PC-3 (cell line): ENCODE measurements around the gene PCDH19. TPM values are rescaled to one million over a fixed set of nuclear protein-coding genes. Genes with fewer than 3 reads are reported as not detected.

Source experiments
- ATAC-seq: fragments of 200-7000 bp; cut with Tn5 transposase; 2 replicates; pipeline ENCODE4 v1.9.1; 2020; ENCODE audit warnings: mild to moderate bottlenecking, moderate library complexity
- BruUV-seq: library from RNA; stranded (reverse); fragments of 400-500 nt; replicated peaks from 2 replicates; lab custom pipeline; 2021; lab: Mats Ljungman, UMichigan
- CTCF ChIA-PET: fragments of 300-600 bp; sonication (Branson Sonifier 250); formaldehyde crosslinking; loops from one replicate; lab custom pipeline; 2022; ENCODE audit warnings: antibody characterized with exemption; lab: Charles Lee
- POLR2A ChIA-PET: fragments of 300-600 bp; sonication (Branson Sonifier 250); formaldehyde crosslinking; loops from one replicate; lab custom pipeline; 2022; ENCODE audit warnings: antibody characterized with exemption; ENCODE audit not compliant: unreplicated experiment; lab: Charles Lee
- DNase-seq: peaks from one replicate; pipeline ENCODE4 v3.0.0-alpha.2; 2015
- H2AFZ ChIP-seq: fragments of 300-600 bp; sonication (generic); 2 replicates; pipeline ENCODE4 v1.6.0; 2016; ENCODE audit warnings: antibody characterized with exemption, low read length
- H3F3A ChIP-seq: fragments of 300-600 bp; sonication (generic); one replicate; pipeline ENCODE4 v1.6.0; 2017; ENCODE audit warnings: antibody characterized with exemption, low read length, control low read depth, mild to moderate bottlenecking; ENCODE audit not compliant: unreplicated experiment
- H3K27ac ChIP-seq: fragments of 300-600 bp; sonication (generic); 2 replicates; pipeline ENCODE4 v1.5.1; 2016; ENCODE audit warnings: mild to moderate bottlenecking, low read length
- H3K27me3 ChIP-seq: fragments of 300-600 bp; sonication (generic); 2 replicates; pipeline ENCODE4 v1.6.1; 2016; ENCODE audit warnings: low read length, mixed read lengths
- H3K36me3 ChIP-seq: fragments of 300-600 bp; sonication (generic); 2 replicates; pipeline ENCODE4 v1.6.1; 2016; ENCODE audit warnings: low read depth, mixed run types, low read length, mixed read lengths
- H3K4me1 ChIP-seq: fragments of 300-600 bp; sonication (generic); 2 replicates; pipeline ENCODE4 v1.5.1; 2016; ENCODE audit warnings: low read length; ENCODE audit not compliant: insufficient read depth
- H3K4me2 ChIP-seq: fragments of 300-600 bp; sonication (generic); 2 replicates; pipeline ENCODE4 v1.6.0; 2016; ENCODE audit warnings: low read length
- H3K4me3 ChIP-seq: fragments of 300-600 bp; sonication (generic); 2 replicates; pipeline ENCODE4 v1.5.1; 2016; ENCODE audit warnings: mild to moderate bottlenecking, low read length, mixed read lengths
- H3K79me2 ChIP-seq: fragments of 300-600 bp; sonication (generic); 2 replicates; pipeline ENCODE4 v1.6.1; 2017; ENCODE audit warnings: low read length, mixed read lengths
- H3K9ac ChIP-seq: fragments of 300-600 bp; sonication (generic); 2 replicates; pipeline ENCODE4 v1.6.0; 2016; ENCODE audit warnings: mild to moderate bottlenecking, low read length
- H3K9me2 ChIP-seq: fragments of 300-600 bp; sonication (generic); replicated peaks from 2 replicates; pipeline ENCODE4 v1.6.1; 2016; ENCODE audit warnings: mixed run types, low read length, mixed read lengths
- H3K9me3 ChIP-seq: fragments of 300-600 bp; sonication (generic); 2 replicates; pipeline ENCODE4 v1.6.1; 2016; ENCODE audit warnings: low read length, mixed read lengths
- H4K20me1 ChIP-seq: fragments of 300-600 bp; sonication (generic); 2 replicates; pipeline ENCODE4 v1.6.1; 2016; ENCODE audit warnings: low read length, mixed read lengths
- CTCF ChIP-seq: fragments of 300-600 bp; sonication (generic); conservative IDR thresholded peaks from 2 replicates; pipeline ENCODE4 v1.5.1; 2017; ENCODE audit warnings: antibody characterized with exemption, low read depth, mild to moderate bottlenecking, low read length
- EZH2 ChIP-seq: fragments of 300-600 bp; sonication (generic); IDR thresholded peaks from one replicate; pipeline ENCODE4 v1.6.1; 2017; ENCODE audit warnings: antibody characterized with exemption, mild to moderate bottlenecking, low read length; ENCODE audit not compliant: unreplicated experiment
- EZH2phosphoT487 ChIP-seq: fragments of 300-600 bp; sonication (generic); IDR thresholded peaks from 2 replicates; pipeline ENCODE4 v1.6.1; 2018; ENCODE audit warnings: mild to moderate bottlenecking, antibody characterized with exemption, low read length, borderline replicate concordance
- intact Hi-C: fragments of 100-400 bp; cut with micrococcal nuclease; formaldehyde crosslinking; loops from 2 replicates; pipeline ENCODE4 v1.9.0; 2023
- total RNA-seq: library from RNA; depleted of rRNA; stranded (reverse); fragments of >200 nt; gene quantifications from 2 replicates; pipeline ENCODE4 v1.2.3, GENCODE V29; 2014

The PCDH19 gene
- total RNA-seq, 1 experiment from 2014 or later: not detected

- Histone ChIP-seq H3K9me3 (no peaks in the 10 kb centered on the region), H3K4me2 (no peak overlapping the region), H3K79me2 (no peaks in the 10 kb centered on the region), H3K9ac (no peak overlapping the region), H3K27me3 (no peaks in the 10 kb centered on the region), H3K36me3 (no peaks in the 10 kb centered on the region), H2AFZ (no peak overlapping the region), H3K4me3 (no peak overlapping the region), H3K9me2 (no peaks in the 10 kb centered on the region), H3K4me1 (no peaks in the 10 kb centered on the region), H3F3A (no peaks in the 10 kb centered on the region), H3K27ac (no peak overlapping the region), H4K20me1 (no peaks in the 10 kb centered on the region)
- ChIA-PET POLR2A (no interaction called here), CTCF (no interaction called here)
- no peak for DNase-seq
- ATAC-seq: no peak
- TF ChIP-seq CTCF: no peak
- no peak for TF ChIP-seq EZH2
- TF ChIP-seq EZH2phosphoT487: no peak
- intact Hi-C loops: no loop called here
- no TSS peak for BruUV-seq
These were observed 69.5 kb downstream of the PCDH19 start for GRCh38 chrX:100340491-100341141.

DNA sequence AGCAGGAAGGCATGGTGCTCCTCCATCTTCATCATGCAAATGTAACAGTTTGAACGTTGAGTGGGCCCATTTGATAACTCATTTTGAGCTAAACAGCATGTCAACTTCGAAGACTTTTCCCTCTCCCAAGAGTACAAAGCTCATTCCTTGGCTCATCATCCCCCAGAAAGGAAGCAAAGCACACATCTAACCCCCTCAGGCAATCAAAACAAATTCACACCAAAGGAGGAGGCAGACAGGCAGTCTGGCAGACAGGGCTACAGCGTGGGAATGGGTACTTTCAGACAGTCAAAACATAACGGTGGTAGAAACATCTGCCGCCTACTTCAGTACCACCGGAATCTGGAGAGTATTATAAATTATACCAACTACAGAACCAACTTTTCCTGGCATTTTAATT is 81.7 kb downstream of the PCDH19 start:
- no peaks in the 10 kb centered on the region for H4K20me1 ChIP-seq
- H3K9ac ChIP-seq: no peak overlapping the region
- peaks cover 6% of the 10 kb centered on the region; the same call in 1 of the 2 replicates for H3K27me3 ChIP-seq
- no peak overlapping the region for H2AFZ ChIP-seq
- POLR2A ChIA-PET: no interaction called here
- no peaks in the 10 kb centered on the region for H3K4me1 ChIP-seq
- intact Hi-C loops: no loop called here
- no peak for TF ChIP-seq EZH2
- TF ChIP-seq EZH2phosphoT487: no peak
- TF ChIP-seq CTCF: no peak
- no TSS peak for BruUV-seq
- no peak overlapping the region for H3K27ac ChIP-seq
- no peaks in the 10 kb centered on the region for H3K36me3 ChIP-seq
- no peaks in the 10 kb centered on the region for H3K9me3 ChIP-seq
- DNase-seq: no peak
- CTCF ChIA-PET: no interaction called here
- H3K9me2 ChIP-seq: no peaks in the 10 kb centered on the region
- no peak overlapping the region for H3K4me2 ChIP-seq
- no peak for ATAC-seq
- no peaks in the 10 kb centered on the region for H3F3A ChIP-seq
- H3K4me3 ChIP-seq: no peak overlapping the region
- H3K79me2 ChIP-seq: no peaks in the 10 kb centered on the region

GRCh38 chrX:100319716-100320115 is 90.4 kb downstream of the PCDH19 start:
- Histone ChIP-seq H3K4me3 (no peak overlapping the region), H3K4me1 (no peaks in the 10 kb centered on the region), H3K9me3 (no peaks in the 10 kb centered on the region), H3F3A (no peaks in the 10 kb centered on the region), H3K79me2 (no peaks in the 10 kb centered on the region), H3K4me2 (no peak overlapping the region), H3K9ac (no peak overlapping the region), H3K27me3 (no peaks in the 10 kb centered on the region), H4K20me1 (no peaks in the 10 kb centered on the region), H3K36me3 (no peaks in the 10 kb centered on the region), H3K27ac (no peak overlapping the region), H3K9me2 (no peaks in the 10 kb centered on the region), H2AFZ (no peak overlapping the region)
- intact Hi-C loops: no loop called here
- POLR2A ChIA-PET: no interaction called here
- CTCF ChIA-PET: no interaction called here
- no TSS peak for BruUV-seq
- ATAC-seq (no peak), DNase-seq (no peak)
- no peak for TF ChIP-seq CTCF
- no peak for TF ChIP-seq EZH2
- no peak for TF ChIP-seq EZH2phosphoT487
